NB4 (cell line): Measurements from ENCODE around the gene ARMCX6.

Experiments used
- CTCF ChIP-seq: IDR thresholded peaks from one replicate; pipeline ENCODE4 v1.5.1; 2012; ENCODE audit warnings: low read depth, low read length
- POLR2A ChIP-seq: IDR thresholded peaks from 2 replicates; pipeline ENCODE4 v1.6.1; 2011; ENCODE audit warnings: mild to moderate bottlenecking; ENCODE audit not compliant: insufficient read length; ENCODE audit errors: extremely low read depth

DNA sequence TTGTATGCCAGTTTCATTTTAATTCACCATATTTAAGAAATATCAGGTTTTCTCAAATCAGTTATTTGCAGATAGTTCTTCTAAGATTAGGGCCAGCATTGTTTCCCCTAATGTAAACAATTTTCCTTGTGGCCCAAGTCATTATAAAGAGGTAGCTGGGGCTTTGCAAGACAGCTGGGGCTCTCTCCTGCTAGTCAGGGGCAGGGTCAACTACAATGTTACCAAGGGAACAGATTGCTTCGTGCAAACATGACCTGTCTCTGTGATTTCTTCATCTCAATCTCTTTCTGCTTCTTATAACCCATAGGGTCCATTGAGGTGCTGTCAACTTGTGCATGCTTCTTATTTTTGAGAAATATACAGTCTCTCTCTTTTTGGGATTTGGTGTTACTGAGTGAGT lies 12.1 kb downstream of the ARMCX6 start:
- TF ChIP-seq CTCF (no peak), POLR2A (no peak)
